ENCODE data around the gene GALNT7. TPM values are rescaled to one million over a fixed set of nuclear protein-coding genes. Genes with fewer than 3 reads are reported as not detected.

GALNT7 gene
- total RNA-seq, 1 donor from 2014 or later = 36.7 TPM

GRCh38 chr4:173167758-173168395 is 734 bp upstream of the GALNT7 start:
- H3K27ac Mint-ChIP-seq = peak overlapping the region; percentile 93
- peaks cover 19% of the 10 kb centered on the region for H3K4me1 Mint-ChIP-seq
- H3K27me3 Mint-ChIP-seq (ENCODE audit: low read depth) = no peaks in the 10 kb centered on the region
- H3K36me3 Mint-ChIP-seq = no peaks in the 10 kb centered on the region
- DNase-seq (ENCODE audit: low spot score in 2 of 2, unreplicated experiment in 2 of 2) = peak in 1 of 2 experiments; percentile 37
- peak overlapping the region; percentile 88 for H3K4me3 Mint-ChIP-seq
- TF ChIP-seq, protein P1, sequence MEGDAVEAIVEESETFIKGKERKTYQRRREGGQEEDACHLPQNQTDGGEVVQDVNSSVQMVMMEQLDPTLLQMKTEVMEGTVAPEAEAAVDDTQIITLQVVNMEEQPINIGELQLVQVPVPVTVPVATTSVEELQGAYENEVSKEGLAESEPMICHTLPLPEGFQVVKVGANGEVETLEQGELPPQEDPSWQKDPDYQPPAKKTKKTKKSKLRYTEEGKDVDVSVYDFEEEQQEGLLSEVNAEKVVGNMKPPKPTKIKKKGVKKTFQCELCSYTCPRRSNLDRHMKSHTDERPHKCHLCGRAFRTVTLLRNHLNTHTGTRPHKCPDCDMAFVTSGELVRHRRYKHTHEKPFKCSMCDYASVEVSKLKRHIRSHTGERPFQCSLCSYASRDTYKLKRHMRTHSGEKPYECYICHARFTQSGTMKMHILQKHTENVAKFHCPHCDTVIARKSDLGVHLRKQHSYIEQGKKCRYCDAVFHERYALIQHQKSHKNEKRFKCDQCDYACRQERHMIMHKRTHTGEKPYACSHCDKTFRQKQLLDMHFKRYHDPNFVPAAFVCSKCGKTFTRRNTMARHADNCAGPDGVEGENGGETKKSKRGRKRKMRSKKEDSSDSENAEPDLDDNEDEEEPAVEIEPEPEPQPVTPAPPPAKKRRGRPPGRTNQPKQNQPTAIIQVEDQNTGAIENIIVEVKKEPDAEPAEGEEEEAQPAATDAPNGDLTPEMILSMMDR (IDR thresholded peaks at IDR 0.05; ENCODE audit: unreplicated experiment) = no peak
- no peaks in the 10 kb centered on the region for H3K9me3 Mint-ChIP-seq

DNA sequence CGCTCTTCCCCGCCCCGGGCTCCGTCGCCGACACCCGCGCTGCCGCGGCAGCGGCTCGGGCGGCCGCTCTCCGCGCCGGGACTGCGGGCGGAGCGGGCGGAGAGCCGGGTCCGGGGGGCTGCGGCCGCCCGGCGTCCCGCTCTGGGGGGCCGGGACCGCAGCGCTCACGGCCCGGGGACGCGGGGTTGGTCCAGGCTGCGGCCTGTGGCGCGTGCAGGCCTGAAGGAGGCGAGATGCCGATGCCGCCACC is 492 bp downstream of the GALNT7 start:
- Mint-ChIP-seq H3K4me3 (no peak overlapping the region), H3K4me1 (peaks cover 20% of the 10 kb centered on the region), H3K9me3 (no peaks in the 10 kb centered on the region), H3K27ac (no peak overlapping the region), H3K27me3 (ENCODE audit: low read depth) (no peaks in the 10 kb centered on the region), H3K36me3 (no peaks in the 10 kb centered on the region)
- DNase-seq (ENCODE audit: low spot score in 2 of 2, unreplicated experiment in 2 of 2) = peak in 1 of 2 experiments; percentile 22
- TF ChIP-seq, protein P1 (IDR thresholded peaks at IDR 0.05; ENCODE audit: unreplicated experiment) = no peak

DNA sequence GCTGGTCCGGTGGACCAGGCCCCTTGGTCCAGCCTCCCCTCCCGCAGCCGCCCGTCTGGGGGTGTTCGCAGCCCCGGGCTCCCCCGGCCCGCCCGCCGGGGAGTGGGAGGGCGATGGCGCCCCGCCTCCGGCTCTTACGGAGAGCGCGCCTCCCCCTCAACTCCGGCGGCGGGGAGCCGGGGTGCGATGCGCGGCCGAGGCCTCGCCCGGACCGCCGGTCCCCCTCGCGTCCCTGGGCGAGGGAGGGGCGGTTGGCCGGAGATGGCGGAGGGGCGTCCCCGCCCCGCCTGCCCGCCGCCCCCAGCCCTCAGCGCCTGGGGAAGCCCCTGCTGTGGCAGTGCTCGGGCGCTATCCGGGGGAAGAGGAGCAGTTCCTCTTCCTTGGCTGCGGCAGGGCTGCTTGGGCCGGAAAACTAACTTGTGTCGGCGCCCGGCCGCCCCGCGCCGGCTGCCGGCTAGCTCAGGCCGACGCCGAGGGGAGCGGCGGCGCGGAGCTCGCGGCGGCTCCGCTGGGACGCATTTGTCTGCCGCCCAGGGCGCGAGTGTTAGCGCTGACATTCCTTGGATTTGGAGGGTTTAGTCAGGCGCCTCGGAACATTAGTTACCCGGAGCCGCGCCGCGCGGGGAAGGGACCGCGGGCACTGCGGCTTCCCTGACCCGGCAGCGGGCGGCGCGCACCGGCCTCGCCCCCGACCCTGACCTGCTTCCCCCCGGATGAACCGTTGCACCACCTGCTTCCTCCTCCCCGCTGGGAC is 994 bp downstream of the GALNT7 start:
- Mint-ChIP-seq H3K9me3 (no peaks in the 10 kb centered on the region), H3K4me1 (peaks cover 19% of the 10 kb centered on the region), H3K36me3 (no peaks in the 10 kb centered on the region), H3K27me3 (ENCODE audit: low read depth) (no peaks in the 10 kb centered on the region), H3K27ac (peak overlapping the region; percentile 90), H3K4me3 (peak overlapping the region; percentile 81)
- peak; percentile 55 to 72 for DNase-seq (ENCODE audit: low spot score in 2 of 2, unreplicated experiment in 2 of 2)
- TF ChIP-seq, protein P1 (IDR thresholded peaks at IDR 0.05; ENCODE audit: unreplicated experiment) = no peak

DNA sequence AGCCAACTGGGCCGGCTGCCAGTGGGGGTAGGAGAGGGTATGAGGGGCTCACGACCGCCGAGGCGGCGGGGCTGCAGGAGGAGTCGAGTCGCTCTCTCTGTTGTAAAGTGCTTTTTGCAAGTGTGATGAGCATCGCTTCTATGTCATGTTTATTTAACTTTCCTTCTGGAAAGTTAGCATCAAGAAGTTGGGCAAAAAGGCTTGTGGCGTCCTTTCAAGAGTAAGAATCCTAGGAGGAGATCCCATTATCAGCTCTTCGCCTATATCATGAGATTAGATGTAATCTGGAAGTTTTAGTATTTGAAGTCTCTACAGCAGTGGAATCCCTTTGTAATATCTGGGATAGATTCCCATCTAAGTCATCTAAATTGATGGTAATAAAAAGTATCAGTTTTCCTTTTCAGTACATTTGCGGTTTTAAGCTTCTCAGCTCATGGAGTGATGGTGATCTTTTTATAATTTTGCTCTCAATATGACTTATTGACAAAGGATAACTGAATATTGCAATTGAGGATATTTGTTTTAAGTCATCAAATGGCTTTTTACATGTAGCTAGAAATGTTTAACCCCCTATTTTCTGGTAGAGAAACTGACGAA is 1.7 kb downstream of the GALNT7 start:
- H3K4me3 Mint-ChIP-seq = peak overlapping the region; percentile 81
- peaks cover 22% of the 10 kb centered on the region for H3K4me1 Mint-ChIP-seq
- TF ChIP-seq, protein P1 (IDR thresholded peaks at IDR 0.05; ENCODE audit: unreplicated experiment) = no peak
- DNase-seq (ENCODE audit: low spot score in 2 of 2, unreplicated experiment in 2 of 2) = no peak
- H3K36me3 Mint-ChIP-seq = no peaks in the 10 kb centered on the region
- no peaks in the 10 kb centered on the region for H3K9me3 Mint-ChIP-seq
- no peaks in the 10 kb centered on the region for H3K27me3 Mint-ChIP-seq (ENCODE audit: low read depth)
- peak overlapping the region; percentile 90 for H3K27ac Mint-ChIP-seq

GRCh38 chr4:173171098-173171497 is 2.5 kb downstream of the GALNT7 start:
- Mint-ChIP-seq H3K27me3 (ENCODE audit: low read depth) (no peaks in the 10 kb centered on the region), H3K4me3 (peak overlapping the region; percentile 81), H3K36me3 (no peaks in the 10 kb centered on the region), H3K4me1 (peaks cover 22% of the 10 kb centered on the region), H3K27ac (no peak overlapping the region), H3K9me3 (no peaks in the 10 kb centered on the region)
- TF ChIP-seq, protein P1 (IDR thresholded peaks at IDR 0.05; ENCODE audit: unreplicated experiment) = no peak
- no peak for DNase-seq (ENCODE audit: low spot score in 2 of 2, unreplicated experiment in 2 of 2)
